NCI-H2227 treated with DMSO at 0.1 percent for 48 hours (cell line): ENCODE results near the gene ST14.
"Not testable (repeated sequence)": the region's sequence is repeated elsewhere in the genome, so short reads cannot be mapped to it uniquely, and the experiment has no call there.

Source experiments
- DNase-seq: peaks from one replicate; lab custom pipeline; 2025; lab: John Stamatoyannopoulos, UW

The ST14 gene

GRCh38 chr11:130188047-130188446 is 28.5 kb downstream of the ST14 start:
- DNase-seq: no peak

GRCh38 chr11:130188585-130189347 is 29.2 kb downstream of the ST14 start:
- DNase-seq: no peak

GRCh38 chr11:130189492-130190210 is 30.1 kb downstream of the ST14 start:
- DNase-seq: no peak

- DNase-seq: no peak
Measured at GRCh38 chr11:130190371-130190881, 30.8 kb downstream of the ST14 start.

- DNase-seq: no peak
Measured at GRCh38 chr11:130191896-130192295, 32.3 kb downstream of the ST14 start.

- DNase-seq: no peak
Measured at GRCh38 chr11:130192845-130193267, 33.3 kb downstream of the ST14 start.

- DNase-seq: not testable (repeated sequence)
Measured at GRCh38 chr11:130193551-130193950, 34.0 kb downstream of the ST14 start.

- no peak for DNase-seq
Measured at GRCh38 chr11:130194241-130195023, 34.9 kb downstream of the ST14 start.

GRCh38 chr11:130197386-130198035 is 37.9 kb downstream of the ST14 start:
- DNase-seq: no peak

GRCh38 chr11:130198292-130198691 is 38.7 kb downstream of the ST14 start:
- DNase-seq: no peak

GRCh38 chr11:130198964-130199363 is 39.4 kb downstream of the ST14 start:
- no peak for DNase-seq

GRCh38 chr11:130199792-130200191 is 40.2 kb downstream of the ST14 start:
- no peak for DNase-seq

GRCh38 chr11:130201026-130201425 is 41.4 kb downstream of the ST14 start:
- DNase-seq: no peak

- no peak for DNase-seq
Measured at GRCh38 chr11:130202009-130202817, 42.6 kb downstream of the ST14 start.

- DNase-seq: no peak
Measured at GRCh38 chr11:130202818-130203689, 43.5 kb downstream of the ST14 start.

- DNase-seq: no peak
Measured at GRCh38 chr11:130203766-130204702, 44.5 kb downstream of the ST14 start.

GRCh38 chr11:130204703-130205095 is 45.1 kb downstream of the ST14 start:
- DNase-seq: no peak

- no peak for DNase-seq
Measured at GRCh38 chr11:130206141-130206540, 46.6 kb downstream of the ST14 start.
